Suprapubic skin (tissue), 4 donors: Measurements from ENCODE around the gene COLGALT1.

Experiments used
- CTCF ChIP-seq, 2 donors: fragments of 200-600 bp in 1 of 2; fragments of 450-650 bp in 1 of 2; sonication (generic) in 1 of 2; IDR thresholded peaks; one replicate each; pipeline ENCODE4 v1.5.1; 2016 to 2019; ENCODE audit warnings: antibody characterized with exemption in 2 of 2, mild to moderate bottlenecking in 1 of 2, moderate library complexity in 1 of 2
- POLR2A ChIP-seq, 2 donors: fragments of 450-650 bp; IDR thresholded peaks; one replicate each; pipeline ENCODE4 v1.6.1; 2017; ENCODE audit warnings: antibody characterized with exemption in 2 of 2, mild to moderate bottlenecking in 2 of 2, moderate library complexity in 2 of 2
- POLR2AphosphoS5 ChIP-seq, 3 donors: sonication (generic); formaldehyde crosslinking; IDR thresholded peaks; one replicate each; pipeline ENCODE4 v1.6.1; 2017; ENCODE audit warnings: antibody characterized with exemption in 3 of 3

GRCh38 chr19:17538684-17539237, 16.7 kb upstream of the COLGALT1 start:
- TF ChIP-seq CTCF (IDR thresholded peaks at IDR 0.05), result no peak
- TF ChIP-seq POLR2A (IDR thresholded peaks at IDR 0.05), result no peak
- TF ChIP-seq POLR2AphosphoS5 (IDR thresholded peaks at IDR 0.05), result no peak
